ENCODE results near the gene C20orf173. TPM values are rescaled to one million over a fixed set of nuclear protein-coding genes. Genes with fewer than 3 reads are reported as not detected.

C20orf173 gene
- total RNA-seq, 1 donor from 2014 or later = not detected

GRCh38 chr20:35508493-35509218 is 20.8 kb downstream of the C20orf173 start:
- no peak for DNase-seq (ENCODE audit: low read depth)
- H3K4me3 ChIP-seq (ENCODE audit: low read depth, low read length) = no peak overlapping the region
- no peak for TF ChIP-seq CTCF (conservative IDR thresholded peaks at IDR 0.05; ENCODE audit: low read depth, low read length)

DNA sequence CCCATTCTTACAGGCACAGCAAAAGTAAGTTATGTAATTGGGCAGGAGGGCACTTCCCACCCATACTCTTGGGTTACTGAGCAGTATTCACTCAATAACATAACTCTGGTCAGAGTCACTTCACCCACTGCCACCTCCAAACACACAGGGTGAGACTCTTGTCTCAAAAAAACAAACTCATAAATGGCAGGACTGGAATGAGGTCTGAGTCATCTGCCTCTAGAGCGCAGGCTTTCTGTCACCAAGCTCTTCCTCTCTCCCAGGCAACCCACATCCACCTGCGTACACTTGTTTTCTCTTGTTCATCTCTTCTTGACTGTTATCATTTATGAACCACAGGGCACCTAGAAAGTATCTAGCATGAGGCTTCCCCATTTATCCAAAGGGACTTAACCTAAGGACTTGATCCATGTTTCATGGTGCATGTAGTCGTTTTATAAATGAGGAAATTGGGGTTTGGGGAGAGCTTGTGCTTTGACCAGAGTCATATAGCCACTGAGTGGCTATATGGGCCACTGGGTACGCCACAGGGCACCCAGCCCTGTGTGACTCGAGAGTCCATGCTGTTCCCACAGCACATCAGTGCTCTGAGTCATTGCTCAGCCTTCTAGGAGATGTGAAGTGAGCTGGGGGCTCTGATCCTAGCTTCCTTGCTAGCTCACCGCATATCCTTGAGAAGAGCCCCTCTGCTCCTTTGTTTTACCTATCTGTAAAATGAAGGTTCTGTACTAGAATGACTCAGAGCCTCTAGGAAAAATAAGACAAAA is 22.4 kb downstream of the C20orf173 start:
- no peak overlapping the region for H3K4me3 ChIP-seq (ENCODE audit: low read depth, low read length)
- no peak for TF ChIP-seq CTCF (conservative IDR thresholded peaks at IDR 0.05; ENCODE audit: low read depth, low read length)
- no peak for DNase-seq (ENCODE audit: low read depth)

DNA sequence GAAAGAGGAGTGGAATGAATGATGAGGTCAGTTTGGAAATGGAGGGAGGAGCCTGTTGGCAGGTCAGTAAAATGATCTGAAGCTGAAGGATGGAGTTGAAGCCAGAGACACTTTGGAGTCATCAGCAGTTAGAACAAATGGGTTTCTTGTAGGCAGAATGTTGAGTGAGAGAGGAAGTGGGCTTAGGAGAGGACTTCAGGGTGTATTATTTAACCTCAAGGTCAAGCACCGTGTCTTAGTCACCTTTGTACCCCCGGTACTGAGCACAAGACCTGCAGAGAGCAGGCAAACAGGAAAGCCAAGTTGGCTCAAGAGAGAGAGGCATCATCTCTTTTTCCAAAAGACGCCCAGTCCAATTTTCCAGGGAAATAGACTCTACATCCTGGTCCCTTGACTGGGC is 23.3 kb downstream of the C20orf173 start:
- H3K4me3 ChIP-seq (ENCODE audit: low read depth, low read length) = no peak overlapping the region
- no peak for DNase-seq (ENCODE audit: low read depth)
- TF ChIP-seq CTCF (conservative IDR thresholded peaks at IDR 0.05; ENCODE audit: low read depth, low read length) = no peak

DNA sequence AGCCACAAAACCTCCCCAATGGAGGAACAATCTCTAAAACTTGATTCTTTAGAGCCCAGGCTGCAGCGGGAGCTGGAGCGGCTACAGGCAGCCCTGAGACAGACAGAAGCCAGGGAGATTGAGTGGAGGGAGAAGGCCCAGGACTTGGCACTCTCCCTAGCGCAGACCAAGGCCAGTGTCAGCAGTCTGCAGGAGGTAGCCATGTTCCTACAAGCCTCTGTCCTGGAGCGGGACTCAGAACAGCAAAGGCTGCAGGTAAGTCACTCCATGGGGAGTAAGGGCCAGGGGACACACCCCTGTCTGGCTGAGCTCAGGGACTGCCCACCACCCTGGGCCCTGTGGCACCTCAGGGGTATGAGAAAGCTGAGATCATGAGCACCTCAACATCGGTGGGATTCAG is 24.7 kb downstream of the C20orf173 start:
- DNase-seq (ENCODE audit: low read depth) = no peak
- TF ChIP-seq CTCF (conservative IDR thresholded peaks at IDR 0.05; ENCODE audit: low read depth, low read length) = no peak
- H3K4me3 ChIP-seq (ENCODE audit: low read depth, low read length) = no peak overlapping the region

GRCh38 chr20:35503841-35504561 is 25.5 kb downstream of the C20orf173 start:
- TF ChIP-seq CTCF (conservative IDR thresholded peaks at IDR 0.05; ENCODE audit: low read depth, low read length) = no peak
- no peak for DNase-seq (ENCODE audit: low read depth)
- H3K4me3 ChIP-seq (ENCODE audit: low read depth, low read length) = no peak overlapping the region

- H3K4me3 ChIP-seq (ENCODE audit: low read depth, low read length) = no peak overlapping the region
- no peak for DNase-seq (ENCODE audit: low read depth)
- no peak for TF ChIP-seq CTCF (conservative IDR thresholded peaks at IDR 0.05; ENCODE audit: low read depth, low read length)
Measured at GRCh38 chr20:35503281-35503680, 26.2 kb downstream of the C20orf173 start.
